Daoy (cell line): Measurements from ENCODE around the gene MYO5A. TPM values are rescaled to one million over a fixed set of nuclear protein-coding genes. Genes with fewer than 3 reads are reported as not detected.
A peak's percentile ranks its signal among the peaks of the same experiment; 100 is the strongest.

Experiments
- DNase-seq: peaks from one replicate; pipeline ENCODE4 v3.0.0-alpha.2; 2015; ENCODE audit warnings: low read depth
- total RNA-seq: library from RNA; depleted of rRNA; stranded (reverse); fragments of >200 nt; shearing (Covaris generic); gene quantifications from 2 replicates; pipeline ENCODE4 v1.2.3, GENCODE V29; 2014

MYO5A gene
- total RNA-seq, 1 experiment from 2014 or later, result 57.4 TPM

DNA sequence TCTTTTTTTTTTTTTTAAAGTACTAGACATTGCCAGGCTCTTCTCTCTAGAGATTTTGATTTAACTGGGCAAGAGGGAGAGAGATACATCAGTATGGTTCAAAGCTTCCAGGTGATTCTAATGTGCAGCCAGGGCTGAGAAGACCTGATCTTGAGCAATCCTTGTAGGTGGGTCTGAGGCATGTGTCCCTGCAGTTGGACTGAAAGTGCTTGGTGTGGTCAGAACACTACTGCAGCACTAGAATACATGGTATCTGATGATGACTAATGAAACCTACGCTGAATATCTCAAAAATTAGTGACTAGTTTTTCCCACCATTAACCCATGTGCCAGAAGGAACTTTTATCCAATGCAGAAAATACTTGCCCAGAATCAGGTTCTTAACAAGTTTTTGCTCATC lies 198.7 kb downstream of the MYO5A start:
- no peak for DNase-seq

DNA sequence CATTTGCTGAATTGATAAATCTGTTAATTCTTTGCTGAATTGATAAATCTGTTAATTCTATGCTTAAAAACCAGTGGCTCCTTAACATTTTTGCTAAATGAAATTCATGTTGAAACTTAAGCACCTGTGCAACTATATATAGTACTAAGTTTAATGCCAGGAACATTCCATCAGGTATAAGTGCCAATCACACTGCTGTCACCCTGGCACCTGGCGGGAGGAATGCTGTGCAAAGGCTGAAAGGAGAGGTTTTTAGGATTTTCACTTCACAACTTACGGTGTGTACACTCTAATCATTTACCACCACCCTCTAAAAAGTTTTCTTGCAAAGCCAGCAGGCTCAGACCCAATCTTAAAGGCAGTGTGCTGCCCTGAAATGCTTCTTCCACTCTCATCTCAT lies 199.5 kb downstream of the MYO5A start:
- DNase-seq, result no peak

DNA sequence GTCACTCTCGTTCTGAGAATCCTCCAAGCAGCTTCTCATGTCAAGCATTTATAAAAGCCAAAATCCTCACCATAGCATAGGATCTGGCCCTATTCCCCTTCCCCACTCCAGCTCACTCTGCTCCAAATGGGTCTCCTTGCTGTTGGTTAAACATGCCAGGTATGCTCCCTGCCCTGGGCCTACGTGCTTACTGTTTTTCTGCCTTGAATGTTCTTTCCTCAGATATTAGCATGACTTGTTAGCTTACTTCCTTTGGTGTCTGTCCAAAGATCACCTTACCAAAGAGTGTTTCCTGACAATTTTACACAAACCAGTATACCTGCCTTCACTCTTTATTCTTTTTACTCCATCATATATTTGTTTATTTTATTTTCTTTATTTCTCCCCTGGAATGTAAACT lies 200.0 kb downstream of the MYO5A start:
- DNase-seq, result no peak

DNA sequence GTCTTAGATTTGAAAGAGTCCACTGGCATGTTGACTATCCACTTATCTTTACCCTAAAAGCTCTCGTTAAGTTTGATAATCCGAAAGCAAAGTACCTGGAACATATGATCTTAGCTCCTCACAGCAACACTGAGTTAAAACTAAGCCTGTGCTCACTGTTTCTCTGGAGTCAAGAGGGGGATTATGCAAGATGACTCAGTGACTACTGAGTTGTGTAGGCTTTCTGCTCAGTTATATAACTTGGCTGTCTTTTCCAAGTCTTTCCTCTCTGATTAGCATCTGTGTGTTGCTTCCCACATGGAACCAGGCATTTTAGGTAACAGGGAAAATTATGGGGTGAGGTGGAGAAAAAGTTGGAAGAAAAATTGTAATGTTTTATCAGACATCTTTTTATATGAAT lies 201.9 kb downstream of the MYO5A start:
- no peak for DNase-seq

DNA sequence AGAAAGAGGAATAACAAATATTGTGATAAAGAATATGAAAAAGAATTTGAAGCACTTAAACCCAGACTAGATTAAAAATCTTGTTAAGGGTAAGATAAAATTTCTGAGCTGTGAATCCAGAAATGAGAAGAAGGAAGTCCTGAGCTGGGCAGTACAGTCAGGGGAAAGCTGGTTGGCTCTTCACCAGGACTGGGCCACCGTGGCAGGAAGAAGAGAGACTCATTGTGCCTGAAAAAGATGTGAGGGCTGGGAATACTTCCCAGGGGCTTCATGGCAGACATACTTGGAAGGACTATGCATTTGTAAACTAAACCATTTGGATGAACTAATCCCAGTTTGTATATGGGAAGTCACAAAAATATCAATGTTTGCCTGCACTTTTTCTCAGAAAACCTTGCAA lies 204.6 kb downstream of the MYO5A start:
- DNase-seq, result no peak

DNA sequence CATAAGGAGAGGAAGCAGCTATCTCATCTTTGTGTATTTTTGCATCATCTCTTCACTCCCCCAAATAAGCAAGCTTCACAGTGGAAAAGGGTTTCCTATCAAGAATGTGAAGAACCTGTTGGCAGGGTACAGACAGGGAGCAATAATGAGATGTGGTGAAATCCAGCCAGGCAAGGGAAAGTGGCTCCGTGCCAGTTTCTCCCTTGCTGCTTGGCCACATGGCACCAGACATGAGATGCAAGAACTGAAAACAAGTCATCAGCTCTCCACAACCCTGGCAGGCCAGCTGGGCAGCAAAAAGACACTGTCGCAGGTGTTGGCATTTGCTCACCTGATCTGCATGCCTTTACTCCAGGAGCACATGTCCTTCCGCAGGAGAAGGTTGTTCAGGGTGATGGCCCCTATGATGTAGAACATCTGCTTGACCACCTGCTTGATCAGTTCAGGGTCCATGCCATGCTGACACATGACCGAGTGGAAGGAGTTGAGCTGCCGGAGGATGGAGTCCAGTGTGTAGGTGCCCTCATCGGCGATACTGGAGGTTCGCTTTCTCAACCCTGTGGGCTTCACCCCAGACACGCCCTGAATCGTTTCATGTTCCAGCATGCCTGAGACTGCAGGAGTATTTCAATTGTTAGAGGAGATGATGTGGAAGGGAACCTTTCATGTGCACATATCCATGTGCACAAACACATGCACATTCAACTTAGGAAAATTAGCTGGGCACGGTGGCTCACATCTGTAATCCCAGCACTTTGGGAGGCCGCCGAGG lies 209.8 kb downstream of the MYO5A start:
- no peak for DNase-seq

DNA sequence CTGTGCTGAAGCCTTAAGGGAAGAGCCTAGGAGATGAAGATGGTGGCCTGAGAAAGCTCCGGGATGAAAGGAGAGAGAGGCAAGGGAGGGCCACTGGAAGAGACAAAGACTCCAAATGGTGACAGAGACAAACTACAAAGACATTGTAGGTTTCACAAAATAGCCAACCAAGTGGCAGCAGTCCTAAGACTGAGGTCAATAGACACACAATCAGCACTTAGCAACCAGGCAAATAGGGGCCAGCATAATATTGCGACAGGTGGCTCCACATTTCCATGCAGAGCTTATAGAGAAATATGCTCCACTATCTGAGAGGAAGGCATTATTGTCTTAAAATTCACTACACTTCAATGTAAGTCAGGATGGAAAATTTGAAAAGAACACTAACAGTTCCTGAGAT lies 211.0 kb downstream of the MYO5A start:
- no peak for DNase-seq

DNA sequence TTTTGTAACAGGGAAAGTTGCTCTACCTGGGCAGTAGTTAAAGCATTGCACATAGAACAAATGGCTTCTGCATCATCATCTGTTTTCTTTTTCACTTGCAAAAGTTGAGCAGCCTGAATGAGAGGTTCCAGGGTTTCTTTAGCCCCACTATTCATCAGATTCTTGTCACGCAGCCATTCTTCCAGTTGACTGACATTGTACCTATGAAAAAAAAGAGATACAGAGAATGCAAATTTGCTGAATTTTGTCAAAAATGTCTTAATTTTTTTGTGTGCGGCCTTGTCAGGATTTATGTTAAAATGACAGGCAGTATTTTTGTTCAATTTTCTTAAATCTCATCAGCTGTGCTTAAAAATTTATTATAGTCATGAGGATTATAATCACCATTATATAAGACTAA lies 211.7 kb downstream of the MYO5A start:
- no peak for DNase-seq

DNA sequence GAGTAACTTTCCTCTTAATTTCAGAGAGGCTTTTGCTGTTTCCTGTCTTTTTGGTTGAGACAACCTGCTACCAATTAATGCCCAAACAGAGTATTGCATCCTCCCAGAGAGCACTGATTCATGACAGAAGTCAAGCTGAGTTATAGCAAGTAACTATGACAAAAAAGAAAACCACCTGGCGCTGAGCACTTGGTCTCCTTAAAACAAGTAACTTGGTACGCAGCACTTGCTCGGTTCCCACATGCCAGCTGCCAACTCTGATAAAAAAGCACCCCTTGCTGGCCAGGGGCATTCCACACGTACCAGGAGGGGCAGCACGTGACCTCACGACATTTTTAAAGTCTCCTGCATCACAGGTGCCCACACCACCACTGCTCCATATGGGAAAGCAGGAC lies 219.5 kb downstream of the MYO5A start:
- no peak for DNase-seq

DNA sequence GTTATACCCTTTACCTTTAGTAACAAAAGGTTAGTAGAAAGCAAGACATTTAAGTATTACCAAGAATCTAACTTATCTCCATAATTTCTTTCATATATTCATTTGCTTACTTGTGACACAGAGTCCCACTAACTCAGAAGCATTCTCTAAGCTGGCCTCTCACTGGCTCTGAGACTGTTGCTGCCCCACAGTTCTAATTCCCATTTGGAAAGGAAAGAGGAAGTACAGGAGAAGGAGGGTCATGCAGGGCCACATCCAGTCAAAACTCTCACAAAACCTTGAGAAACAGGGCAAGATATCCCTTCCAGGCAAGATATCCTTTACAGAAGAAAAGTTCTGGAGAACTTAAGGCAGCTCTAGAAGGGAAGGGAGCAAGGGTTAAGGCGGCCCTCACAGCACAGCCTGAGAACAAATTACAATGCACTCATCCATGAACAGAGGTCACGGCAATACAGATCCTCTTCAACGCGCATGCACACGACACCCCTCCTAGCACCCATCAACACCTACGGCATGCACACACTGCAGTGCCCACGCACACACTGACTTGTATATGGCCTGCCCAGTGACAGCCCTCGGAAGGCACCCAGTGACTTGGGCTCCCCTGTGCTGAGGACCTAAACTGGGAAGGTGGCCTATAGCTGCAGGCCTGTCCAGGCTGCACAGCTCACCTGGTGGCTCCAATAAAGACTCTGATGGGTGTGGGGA lies 220.1 kb downstream of the MYO5A start:
- DNase-seq, result no peak

DNA sequence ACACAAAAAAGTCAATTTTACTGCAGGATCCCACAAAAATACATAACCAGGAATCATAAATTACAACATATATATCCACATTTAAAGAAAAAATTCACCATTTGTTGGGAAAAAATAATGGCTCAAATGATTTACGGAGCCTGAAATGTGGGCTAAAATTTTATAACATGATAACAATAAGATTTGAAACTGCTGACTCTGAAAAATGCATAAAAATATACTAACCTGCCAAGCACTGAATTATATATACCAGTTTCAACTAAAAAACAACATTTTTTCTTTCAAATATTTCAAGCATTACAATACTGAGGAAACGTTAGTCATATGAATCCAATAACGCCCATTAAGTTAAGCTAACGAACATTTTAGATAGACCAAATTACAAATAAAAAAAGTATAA lies 220.8 kb downstream of the MYO5A start:
- no peak for DNase-seq

DNA sequence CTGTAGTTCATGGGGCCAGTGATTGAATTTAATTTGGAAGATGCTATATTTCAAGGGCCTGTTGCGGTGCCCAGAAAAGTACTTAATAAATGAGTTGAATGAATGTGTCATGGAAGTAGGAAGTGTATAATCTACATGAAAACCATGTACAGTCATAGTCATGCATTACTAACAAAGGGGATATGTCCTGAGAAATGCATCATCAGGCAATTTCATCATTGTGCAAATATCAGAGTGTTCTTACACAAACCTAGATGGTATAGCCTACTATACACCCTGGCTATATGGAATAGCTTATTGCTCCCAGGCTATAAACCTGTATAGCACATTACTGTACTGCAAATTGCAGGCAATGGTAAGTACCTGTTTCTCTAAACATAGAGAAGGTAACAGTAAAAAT lies 222.4 kb downstream of the MYO5A start:
- peak; percentile 52 for DNase-seq

DNA sequence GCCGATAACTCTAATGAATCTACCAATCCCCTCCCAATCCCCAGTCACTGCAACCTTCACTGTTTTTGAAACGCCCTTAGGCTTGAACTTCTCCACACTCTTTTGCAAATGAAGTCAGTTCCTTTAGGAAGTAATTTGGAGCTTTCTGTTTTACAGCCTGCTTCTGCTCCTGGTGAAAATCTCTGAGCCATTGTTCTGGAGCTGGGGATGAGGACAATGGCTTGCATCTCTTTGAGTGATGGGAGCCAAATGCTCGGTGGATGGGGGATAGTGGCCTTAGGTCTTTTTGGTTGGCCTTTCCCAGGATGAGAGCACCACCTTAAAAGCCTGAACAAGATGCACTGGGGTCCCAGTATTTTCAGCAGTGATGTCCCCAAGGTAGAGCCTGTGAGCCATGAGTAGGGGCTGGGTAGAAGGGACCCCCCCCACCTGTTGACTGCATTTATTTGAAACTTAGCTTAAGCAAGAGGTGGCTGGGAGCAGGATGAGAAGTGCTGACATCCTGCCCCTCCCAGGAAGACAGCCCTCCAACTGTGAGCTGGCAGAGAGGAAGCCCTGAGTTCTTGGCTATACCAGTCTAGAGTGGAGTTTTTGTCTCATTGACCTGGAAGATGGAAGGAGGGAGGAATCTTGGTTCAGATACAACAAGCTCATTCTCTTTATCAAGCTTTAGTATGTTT lies 225.4 kb downstream of the MYO5A start:
- no peak for DNase-seq

DNA sequence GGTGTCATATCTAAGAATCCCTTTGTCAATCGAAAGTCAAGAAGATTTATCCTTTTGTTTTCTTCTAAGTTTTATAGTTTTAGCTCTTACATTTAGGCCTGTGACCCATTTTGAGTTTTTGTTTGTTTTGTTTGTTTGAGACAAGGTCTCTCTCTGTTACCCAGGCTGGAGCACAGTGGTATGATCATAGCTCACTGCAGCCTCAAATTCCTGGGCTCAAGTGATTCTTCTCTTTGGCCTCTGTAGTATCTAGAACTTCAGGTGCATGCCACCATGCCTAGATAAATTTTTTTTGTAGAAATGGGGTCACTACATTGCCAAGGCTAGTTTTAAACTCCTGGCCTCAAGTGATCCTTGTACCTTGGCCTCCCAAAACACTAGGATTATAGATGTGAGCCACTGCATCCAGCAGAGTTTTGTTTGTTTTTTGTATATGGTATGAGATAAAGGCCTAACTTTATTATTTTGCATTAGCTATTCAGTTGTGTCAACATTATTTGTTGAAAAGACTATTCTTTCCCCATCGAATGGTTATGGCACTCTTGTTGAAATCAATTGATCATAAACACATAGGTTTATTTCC lies 227.3 kb downstream of the MYO5A start:
- no peak for DNase-seq

DNA sequence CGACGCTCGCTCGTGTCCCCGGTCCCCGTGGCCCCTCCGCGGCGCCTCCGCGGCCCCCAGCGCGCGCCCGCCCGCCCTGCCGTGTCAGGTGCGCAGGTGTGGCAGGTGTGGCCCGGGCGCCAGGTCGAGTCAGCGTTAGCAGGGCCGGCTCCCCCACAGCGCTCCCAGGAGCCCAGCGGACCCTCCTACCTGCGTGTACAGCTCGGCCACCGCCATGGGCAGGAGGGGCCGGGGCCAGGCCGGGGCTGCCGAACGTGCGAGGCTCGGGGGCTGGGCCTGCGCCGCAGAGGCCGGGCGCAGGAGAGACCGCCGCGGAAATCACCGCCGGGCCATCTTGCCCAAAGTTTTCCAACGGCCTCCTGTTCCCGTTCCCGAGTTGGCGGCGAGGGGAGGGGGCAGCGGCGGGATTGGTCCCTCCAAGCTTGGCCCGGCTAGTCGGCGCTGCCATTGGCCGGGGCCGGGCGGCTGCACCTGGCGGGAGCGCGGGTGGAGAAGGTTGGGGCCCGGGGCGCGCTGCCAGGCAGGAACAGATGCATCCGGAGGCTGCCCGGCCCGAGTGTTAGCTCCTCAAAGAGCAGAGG lies 233.2 kb downstream of the MYO5A start, which contains the start of gene MYO5C:
TSS of gene MYO5C (minus strand) at position 384 of the 581 bp plus-strand sequence. CDS start at position 216, 168 bp downstream.
- DNase-seq, result peak; percentile 95

DNA sequence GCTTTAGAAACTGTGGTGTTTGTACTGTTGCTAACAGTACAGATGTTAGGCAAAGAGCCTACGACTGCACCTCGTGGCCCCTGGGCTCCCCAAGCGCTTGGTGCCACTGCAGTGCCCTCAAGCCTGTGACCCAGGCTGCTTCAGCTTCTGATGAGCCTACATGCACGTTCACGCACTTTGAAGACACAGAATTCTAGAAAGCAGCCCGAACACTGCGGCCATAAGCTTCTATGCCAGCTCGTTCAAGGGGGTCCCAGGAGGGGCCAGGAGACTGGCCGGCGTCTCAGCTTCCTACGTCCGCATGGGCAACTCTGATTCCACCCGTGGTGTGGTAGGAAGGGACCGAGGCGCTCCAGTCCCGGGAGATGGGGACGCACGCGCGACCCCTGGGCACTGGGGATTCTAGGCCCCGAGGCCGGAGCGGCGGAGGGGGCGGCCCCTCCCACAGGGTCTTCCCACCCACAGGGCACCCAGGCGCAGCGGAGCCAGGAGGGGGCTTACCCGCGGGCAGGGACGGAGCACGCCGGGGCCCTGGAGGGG lies 233.7 kb downstream of the MYO5A start:
- no peak for DNase-seq

DNA sequence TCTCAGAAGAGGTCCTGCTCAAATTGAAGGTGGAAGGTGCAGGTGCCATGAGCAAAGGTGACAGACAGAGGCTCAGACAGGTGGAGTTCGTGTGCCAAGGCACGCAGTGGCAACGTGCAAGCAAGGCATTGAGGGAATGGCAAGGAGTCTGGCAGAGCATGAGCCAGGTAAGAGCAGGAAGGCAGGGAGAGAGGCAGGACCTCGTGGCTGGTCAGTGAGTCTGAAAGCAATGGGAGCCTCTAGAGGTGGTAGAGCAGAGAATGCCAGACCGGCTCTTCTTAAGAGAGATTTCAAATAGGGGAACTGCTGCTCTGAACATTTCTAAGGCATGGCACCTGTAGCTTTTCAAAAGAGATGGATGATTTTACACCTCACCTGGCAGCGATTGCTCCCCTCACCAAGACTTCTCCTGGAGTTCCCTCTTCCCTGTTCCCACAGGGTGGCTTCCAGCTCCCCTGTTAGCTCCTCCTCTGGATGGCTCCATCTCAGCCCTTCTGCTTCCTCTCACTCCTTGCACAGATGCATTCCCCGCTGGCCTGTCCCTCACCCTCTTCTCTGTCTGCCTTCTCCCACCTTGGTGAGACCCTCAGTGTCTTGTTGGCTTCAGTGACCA lies 235.8 kb downstream of the MYO5A start:
- DNase-seq, result no peak

DNA sequence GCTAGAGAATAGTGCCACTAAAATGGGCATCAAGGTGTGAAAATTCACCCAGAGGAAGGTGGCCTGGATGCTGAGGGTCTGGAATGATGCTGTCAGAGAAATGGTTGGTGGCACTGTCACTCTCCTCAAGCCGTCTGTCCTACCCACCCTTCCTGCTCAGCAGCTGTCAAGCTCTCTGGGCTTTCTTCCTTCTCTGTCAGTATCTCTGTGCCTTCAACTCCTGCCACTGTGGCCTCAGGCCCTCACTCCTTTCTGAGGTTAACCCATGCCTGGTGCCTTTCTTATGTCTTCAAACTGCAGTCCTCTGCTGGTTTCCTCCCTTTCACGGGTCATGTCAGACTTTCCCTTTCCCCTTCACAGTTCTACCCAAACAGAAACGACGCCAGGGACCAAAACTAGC lies 237.5 kb downstream of the MYO5A start:
- DNase-seq, result no peak

DNA sequence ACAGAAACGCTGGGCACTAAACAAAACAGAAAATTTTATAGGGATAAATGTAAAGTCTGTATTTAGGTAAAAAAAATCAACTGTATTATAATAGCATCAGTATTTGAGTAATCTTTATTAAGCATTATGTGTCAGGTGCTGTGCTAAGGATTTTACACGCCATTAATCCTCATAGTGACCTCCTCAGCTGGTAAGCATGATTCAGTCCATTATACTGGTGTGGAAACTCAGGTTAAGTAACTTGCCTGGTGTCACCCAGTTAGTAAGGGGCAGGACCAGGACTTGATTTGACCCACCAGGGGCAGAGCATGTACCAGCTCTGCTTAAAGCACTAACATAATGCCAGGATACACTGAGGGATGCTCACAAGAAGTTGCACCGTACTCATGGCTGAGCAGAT lies 237.9 kb downstream of the MYO5A start:
- DNase-seq, result no peak

DNA sequence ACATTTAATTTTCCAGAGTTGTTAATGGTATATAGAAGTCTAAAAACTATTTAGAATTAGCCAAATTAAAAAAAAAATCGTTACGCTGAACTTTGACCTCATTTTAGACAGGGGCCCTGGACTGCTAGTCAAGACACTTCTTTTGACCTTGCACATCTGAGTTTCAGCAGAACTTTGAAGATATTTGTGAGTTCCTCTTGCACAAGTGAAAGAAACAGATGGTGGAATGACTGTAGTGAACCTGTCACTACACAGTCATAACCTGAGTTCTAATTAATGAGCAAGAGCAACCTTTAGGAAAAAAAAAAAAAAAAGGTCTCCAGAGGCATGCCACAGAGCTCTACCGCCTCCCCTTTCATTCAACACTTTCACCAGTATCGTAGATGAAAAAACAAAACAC lies 238.4 kb downstream of the MYO5A start:
- DNase-seq, result no peak

DNA sequence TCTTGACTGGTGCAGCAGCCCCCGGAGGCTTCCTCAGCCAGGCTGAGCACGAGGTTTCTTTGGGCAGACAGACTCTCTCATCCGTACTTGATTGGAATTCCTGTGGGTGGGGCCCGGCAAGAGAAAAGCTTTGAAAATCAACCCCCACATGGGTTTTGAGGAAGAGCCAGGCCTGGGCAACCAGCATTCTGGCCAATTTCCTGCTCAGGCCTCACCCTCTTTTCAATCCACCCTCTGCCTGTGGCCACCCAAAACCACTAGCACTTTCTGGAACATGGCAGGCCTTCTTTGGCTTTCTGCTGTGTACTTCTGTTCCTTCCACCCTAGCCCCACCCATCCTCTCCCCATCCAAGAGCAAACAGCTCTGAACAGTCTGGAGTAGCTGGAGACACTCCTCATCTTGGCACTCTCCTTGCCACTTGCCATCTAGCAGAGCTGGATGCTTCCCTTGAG lies 239.0 kb downstream of the MYO5A start:
- peak; percentile 68 for DNase-seq
